Activated T-helper 2 cell treated with anti-CD3 and anti-CD28 coated beads, Interferon-gamma antibody, Interleukin-2, Interleukin-4, amounts not matched to agents 10 μg/mL and 5 μg/mL and 100 μg/mL, durations not matched to agents 14 hours and 24 hours and 36 hours (primary cell): ENCODE measurements around the gene APPL2. TPM values are rescaled to one million over a fixed set of nuclear protein-coding genes. Genes with fewer than 3 reads are reported as not detected.
"Not testable (repeated sequence)": the region's sequence is repeated elsewhere in the genome, so short reads cannot be mapped to it uniquely, and the experiment has no call there.

Experiments used
- DNase-seq: peaks from one replicate; pipeline ENCODE4 v3.0.0; 2021; ENCODE audit warnings: low spot score
- H3K27ac Mint-ChIP-seq: one replicate; pipeline ENCODE4 v1.8.0; 2021; ENCODE audit warnings: mixed read lengths
- H3K27me3 Mint-ChIP-seq: one replicate; pipeline ENCODE4 v1.8.0; 2021; ENCODE audit warnings: low read depth, mixed read lengths
- H3K36me3 Mint-ChIP-seq: one replicate; pipeline ENCODE4 v1.8.0; 2021; ENCODE audit warnings: low read depth, mixed read lengths
- H3K4me1 Mint-ChIP-seq: one replicate; pipeline ENCODE4 v1.8.0; 2021; ENCODE audit warnings: low read depth, mixed read lengths
- H3K4me3 Mint-ChIP-seq: one replicate; pipeline ENCODE4 v1.8.0; 2021; ENCODE audit warnings: low read depth, mild to moderate bottlenecking, moderate library complexity, mixed read lengths
- H3K9me3 Mint-ChIP-seq: one replicate; pipeline ENCODE4 v1.8.0; 2021; ENCODE audit warnings: mixed read lengths
- intact Hi-C: fragments of 100-400 bp; cut with micrococcal nuclease; formaldehyde crosslinking; loops from one replicate; pipeline ENCODE4 v1.15.1; 2023
- total RNA-seq: library from RNA; stranded (reverse); gene quantifications from 2 replicates; pipeline ENCODE4 v1.2.3, GENCODE V29; 2022

APPL2 gene
- total RNA-seq, 1 donor from 2014 or later, result 28.8 TPM

DNA sequence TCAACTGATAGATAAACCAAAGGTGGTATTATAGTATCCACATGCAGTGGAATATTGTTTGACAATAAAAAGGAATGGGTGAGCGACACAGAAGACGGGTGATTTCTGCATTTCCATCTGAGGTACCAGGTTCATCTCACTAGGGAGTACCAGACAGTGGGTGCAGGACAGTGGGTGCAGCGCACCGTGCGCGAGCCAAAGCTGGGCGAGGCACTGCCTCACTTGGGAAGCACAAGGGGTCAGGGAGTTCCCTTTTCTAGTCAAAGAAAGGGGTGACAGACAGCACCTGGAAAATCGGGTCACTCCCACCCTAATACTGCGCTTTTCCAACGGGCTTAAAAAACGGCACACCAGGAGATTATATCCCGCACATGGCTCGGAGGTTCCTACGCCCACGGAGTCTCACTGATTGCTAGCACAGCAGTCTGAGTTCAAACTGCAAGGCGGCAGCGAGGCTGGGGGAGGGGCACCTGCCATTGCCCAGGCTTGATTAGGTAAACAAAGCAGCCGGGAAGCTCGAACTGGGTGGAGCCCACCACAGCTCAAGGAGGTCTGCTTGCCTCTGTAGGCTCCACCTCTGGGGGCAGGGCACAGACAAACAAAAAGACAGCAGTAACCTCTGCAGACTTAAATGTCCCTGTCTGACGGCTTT lies 9.9 kb upstream of the APPL2 start:
- intact Hi-C loops, H3K27ac Mint-ChIP-seq, H3K9me3 Mint-ChIP-seq, H3K27me3 Mint-ChIP-seq, DNase-seq, H3K4me3 Mint-ChIP-seq, H3K4me1 Mint-ChIP-seq, H3K36me3 Mint-ChIP-seq: not testable (repeated sequence)

- intact Hi-C loops, result no loop called here
- H3K9me3 Mint-ChIP-seq, result no peaks in the 10 kb centered on the region
- DNase-seq, result no peak
- H3K4me3 Mint-ChIP-seq, result no peak overlapping the region
- H3K36me3 Mint-ChIP-seq, result peaks cover 3% of the 10 kb centered on the region
- H3K27ac Mint-ChIP-seq, result no peak overlapping the region
- H3K27me3 Mint-ChIP-seq, result no peaks in the 10 kb centered on the region
- H3K4me1 Mint-ChIP-seq, result no peaks in the 10 kb centered on the region
Measured at GRCh38 chr12:105245291-105245690, 9.3 kb upstream of the APPL2 start.

DNA sequence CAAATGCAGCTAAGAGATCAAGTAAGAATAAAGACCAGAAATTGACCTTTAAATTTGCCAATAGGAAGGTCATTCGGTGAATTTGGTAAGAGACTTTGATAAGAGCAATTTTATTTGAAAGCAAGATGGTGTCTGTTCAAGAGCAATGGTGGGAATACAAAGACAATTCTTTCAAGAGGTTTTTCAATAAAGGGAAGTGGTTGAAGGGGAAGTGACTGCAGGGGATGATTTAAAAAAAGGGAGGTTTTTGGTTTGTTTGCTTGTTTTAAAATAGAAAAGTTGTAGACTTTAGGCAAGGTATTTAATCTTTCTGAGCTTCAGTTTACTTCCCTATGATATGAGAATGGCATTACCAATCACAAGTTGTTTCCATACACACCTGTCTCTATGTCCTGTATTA lies 4.3 kb upstream of the APPL2 start:
- H3K36me3 Mint-ChIP-seq, result no peaks in the 10 kb centered on the region
- H3K4me3 Mint-ChIP-seq, result no peak overlapping the region
- H3K4me1 Mint-ChIP-seq, result peaks cover 9% of the 10 kb centered on the region
- intact Hi-C loops, result no loop called here
- no peak overlapping the region for H3K27ac Mint-ChIP-seq
- H3K9me3 Mint-ChIP-seq, result no peaks in the 10 kb centered on the region
- DNase-seq, result no peak
- H3K27me3 Mint-ChIP-seq, result no peaks in the 10 kb centered on the region

DNA sequence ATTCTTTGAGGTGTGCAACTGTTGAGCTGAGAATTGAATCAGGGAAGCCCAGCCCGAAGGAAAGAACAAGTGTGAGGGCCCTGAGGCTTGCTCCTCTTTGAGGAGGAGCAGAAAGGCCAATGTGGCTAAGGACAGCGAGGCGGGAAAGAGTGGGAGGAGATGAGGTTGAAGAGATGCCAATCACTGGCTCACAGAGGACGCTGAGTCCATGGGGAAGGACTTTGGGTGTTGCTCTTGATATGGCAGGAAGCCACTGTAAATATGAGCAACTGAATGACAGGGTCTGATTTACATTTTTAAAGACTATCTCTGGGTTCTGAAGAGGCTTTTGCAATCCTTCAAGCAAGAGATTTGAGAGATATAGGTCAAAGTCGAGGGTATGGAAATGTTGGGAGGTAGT lies 3.3 kb upstream of the APPL2 start:
- Mint-ChIP-seq H3K27ac (no peak overlapping the region), H3K27me3 (no peaks in the 10 kb centered on the region), H3K9me3 (no peaks in the 10 kb centered on the region), H3K4me3 (no peak overlapping the region), H3K36me3 (no peaks in the 10 kb centered on the region), H3K4me1 (peaks cover 18% of the 10 kb centered on the region)
- no peak for DNase-seq
- intact Hi-C loops, result loop anchor here (5.0 kb wide), 1 partner anchor 62 kb away; no protein-coding TSS in a partner anchor

- no peak overlapping the region for H3K27ac Mint-ChIP-seq
- H3K9me3 Mint-ChIP-seq, result no peaks in the 10 kb centered on the region
- peaks cover 33% of the 10 kb centered on the region for H3K4me1 Mint-ChIP-seq
- H3K27me3 Mint-ChIP-seq, result no peaks in the 10 kb centered on the region
- no peak overlapping the region for H3K4me3 Mint-ChIP-seq
- peaks cover 4% of the 10 kb centered on the region for H3K36me3 Mint-ChIP-seq
- no peak for DNase-seq
- intact Hi-C loops, result loop anchor here (5.0 kb wide), 1 partner anchor 60 kb away; no protein-coding TSS in a partner anchor
Measured at GRCh38 chr12:105237666-105238065, 1.7 kb upstream of the APPL2 start.

DNA sequence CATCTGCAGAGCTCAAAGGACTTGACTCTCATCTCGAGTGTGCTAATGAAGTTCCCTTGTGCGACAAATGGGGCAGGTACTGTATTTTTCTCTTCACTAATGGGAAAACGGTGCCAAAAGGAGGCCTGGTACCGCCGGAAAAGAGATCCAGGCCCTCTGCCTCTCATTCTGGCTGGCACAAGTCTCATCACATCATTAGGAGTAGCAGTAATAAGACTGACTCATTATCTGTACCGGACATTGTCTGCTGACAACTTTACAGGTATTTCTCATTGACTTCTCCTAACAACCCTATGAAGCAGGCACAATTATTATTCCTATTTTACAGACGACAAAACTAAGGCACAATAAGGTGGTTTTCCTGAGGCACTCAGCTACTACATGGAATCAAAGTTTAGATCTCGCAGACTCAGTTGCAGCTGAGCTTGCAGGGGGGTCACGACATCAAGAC lies 668 bp downstream of the APPL2 start:
- Mint-ChIP-seq H3K27me3 (no peaks in the 10 kb centered on the region), H3K36me3 (peaks cover 16% of the 10 kb centered on the region), H3K4me1 (peaks cover 39% of the 10 kb centered on the region), H3K27ac (peak overlapping the region; percentile 75), H3K4me3 (peak overlapping the region; percentile 88), H3K9me3 (no peaks in the 10 kb centered on the region)
- intact Hi-C loops, result loop anchor here (2.0 to 5.0 kb wide), 2 partner anchors 58 to 127 kb away; no protein-coding TSS in a partner anchor
- DNase-seq, result no peak

DNA sequence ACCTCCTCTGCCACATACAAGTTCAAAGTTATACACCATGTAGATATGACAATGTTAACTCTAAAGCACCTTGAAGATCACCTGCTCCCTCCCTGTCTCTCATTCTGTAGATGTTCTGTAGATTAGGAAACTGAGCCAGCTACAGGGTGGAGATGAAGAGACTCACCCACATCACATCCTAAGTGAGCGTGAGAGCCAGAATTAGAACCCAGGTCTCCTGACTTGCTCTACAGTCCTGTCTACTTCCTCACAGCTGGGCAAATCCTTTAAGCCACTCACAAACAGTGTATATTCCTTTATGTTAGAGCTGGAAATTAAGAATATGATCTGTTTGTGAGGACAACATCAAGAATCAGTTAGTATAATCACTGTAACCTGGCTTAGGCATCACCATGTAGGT lies 1.8 kb downstream of the APPL2 start:
- intact Hi-C loops, result loop anchor here (2.0 kb wide), 1 partner anchor 125 kb away; no protein-coding TSS in a partner anchor
- Mint-ChIP-seq H3K9me3 (no peaks in the 10 kb centered on the region), H3K27me3 (no peaks in the 10 kb centered on the region), H3K4me1 (peaks cover 48% of the 10 kb centered on the region), H3K4me3 (peak overlapping the region; percentile 88), H3K27ac (no peak overlapping the region), H3K36me3 (peaks cover 17% of the 10 kb centered on the region)
- no peak for DNase-seq

GRCh38 chr12:105233041-105233905 lies 2.7 kb downstream of the APPL2 start:
- intact Hi-C loops, result no loop called here
- no peak overlapping the region for H3K27ac Mint-ChIP-seq
- peaks cover 26% of the 10 kb centered on the region for H3K36me3 Mint-ChIP-seq
- no peaks in the 10 kb centered on the region for H3K27me3 Mint-ChIP-seq
- peaks cover 55% of the 10 kb centered on the region for H3K4me1 Mint-ChIP-seq
- no peaks in the 10 kb centered on the region for H3K9me3 Mint-ChIP-seq
- no peak for DNase-seq
- no peak overlapping the region for H3K4me3 Mint-ChIP-seq

DNA sequence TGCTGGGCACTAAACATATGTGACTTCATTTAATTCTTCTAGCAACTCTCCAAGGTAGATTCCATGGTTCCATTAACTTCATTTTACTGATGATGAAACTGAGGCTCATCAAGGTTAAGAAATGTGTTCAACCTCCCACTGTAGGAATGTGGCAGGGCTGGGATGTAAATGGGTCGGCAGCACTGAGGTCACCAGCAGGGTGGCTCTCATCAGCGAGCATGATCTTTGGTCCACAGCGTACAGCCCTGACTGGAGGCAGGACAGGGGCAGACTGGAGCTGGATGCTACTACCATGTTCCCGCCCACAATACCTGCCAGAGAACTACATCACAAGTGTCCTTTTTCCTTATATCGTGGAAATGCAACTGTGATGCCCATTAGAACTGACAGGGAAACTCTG lies 4.6 kb downstream of the APPL2 start:
- intact Hi-C loops, result no loop called here
- no peaks in the 10 kb centered on the region for H3K27me3 Mint-ChIP-seq
- peaks cover 62% of the 10 kb centered on the region for H3K4me1 Mint-ChIP-seq

DNA sequence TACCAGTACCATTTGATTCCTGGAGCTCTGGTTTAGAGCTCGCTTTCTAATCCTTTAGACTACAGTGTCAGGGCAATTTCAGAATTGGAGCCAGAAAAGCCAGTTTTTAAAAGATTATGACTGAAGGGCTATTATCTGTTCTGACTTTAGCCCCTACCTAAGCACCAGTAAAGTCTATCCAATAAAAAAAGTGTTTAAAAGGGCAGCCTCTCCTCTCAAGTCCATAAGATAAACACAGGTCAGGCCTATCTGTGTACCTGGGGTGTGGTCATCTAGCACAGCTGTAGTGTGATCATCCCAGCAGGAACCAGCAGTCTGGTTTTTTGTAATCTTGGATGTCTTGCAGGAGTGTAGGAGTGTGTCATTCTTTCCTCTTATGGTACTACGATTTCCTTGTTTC lies 6.6 kb downstream of the APPL2 start:
- no peak for DNase-seq
- peaks cover 59% of the 10 kb centered on the region for H3K36me3 Mint-ChIP-seq
- no peaks in the 10 kb centered on the region for H3K9me3 Mint-ChIP-seq
- peaks cover 66% of the 10 kb centered on the region for H3K4me1 Mint-ChIP-seq
- peak overlapping the region; percentile 46 for H3K27ac Mint-ChIP-seq
- intact Hi-C loops, result loop anchor here (2.0 to 5.0 kb wide), 5 partner anchors 48 to 942 kb away; no protein-coding TSS in a partner anchor
- H3K27me3 Mint-ChIP-seq, result no peaks in the 10 kb centered on the region
- H3K4me3 Mint-ChIP-seq, result no peak overlapping the region

More for the DNA sequence above, 4.6 kb downstream of the APPL2 start:
- H3K9me3 Mint-ChIP-seq, result no peaks in the 10 kb centered on the region
- DNase-seq, result no peak
- no peak overlapping the region for H3K4me3 Mint-ChIP-seq
- H3K36me3 Mint-ChIP-seq, result peaks cover 42% of the 10 kb centered on the region
- H3K27ac Mint-ChIP-seq, result no peak overlapping the region

DNA sequence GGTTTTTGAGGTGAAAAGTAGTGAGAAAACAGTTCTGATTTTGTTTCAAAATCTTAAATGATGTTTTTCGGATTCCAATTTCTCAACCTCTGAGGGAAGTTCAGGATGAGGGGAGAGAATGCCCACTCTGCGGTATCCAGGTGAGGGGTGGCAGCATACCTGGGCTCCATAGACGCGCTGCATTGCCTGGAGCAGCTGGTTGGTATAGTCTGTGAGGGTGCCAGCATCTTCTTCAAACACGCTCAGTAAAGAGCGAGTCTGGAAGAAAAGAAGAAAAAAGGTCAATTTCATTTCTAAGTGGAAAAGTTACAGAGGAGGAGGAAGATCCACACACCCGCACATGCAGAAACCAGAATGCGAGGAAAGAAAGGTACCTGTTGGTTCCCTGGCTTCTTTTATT lies 7.0 kb downstream of the APPL2 start:
- Mint-ChIP-seq H3K4me1 (peaks cover 62% of the 10 kb centered on the region), H3K36me3 (peaks cover 61% of the 10 kb centered on the region), H3K4me3 (no peak overlapping the region), H3K9me3 (no peaks in the 10 kb centered on the region), H3K27me3 (no peaks in the 10 kb centered on the region), H3K27ac (peak overlapping the region; percentile 79)
- intact Hi-C loops, result loop anchor here (2.0 to 5.0 kb wide), 5 partner anchors 48 to 942 kb away; no protein-coding TSS in a partner anchor
- no peak for DNase-seq

- H3K4me1 Mint-ChIP-seq, result peaks cover 58% of the 10 kb centered on the region
- intact Hi-C loops, result loop anchor here (2.0 to 5.0 kb wide), 5 partner anchors 49 to 941 kb away; no protein-coding TSS in a partner anchor
- H3K27ac Mint-ChIP-seq, result peak overlapping the region; percentile 79
- no peak for DNase-seq
- H3K9me3 Mint-ChIP-seq, result no peaks in the 10 kb centered on the region
- H3K27me3 Mint-ChIP-seq, result no peaks in the 10 kb centered on the region
- H3K4me3 Mint-ChIP-seq, result no peak overlapping the region
- peaks cover 63% of the 10 kb centered on the region for H3K36me3 Mint-ChIP-seq
Measured at GRCh38 chr12:105228494-105228893, 7.5 kb downstream of the APPL2 start.

- DNase-seq, result no peak
- Mint-ChIP-seq H3K27me3 (no peaks in the 10 kb centered on the region), H3K9me3 (no peaks in the 10 kb centered on the region), H3K4me3 (no peak overlapping the region), H3K27ac (no peak overlapping the region), H3K36me3 (peaks cover 65% of the 10 kb centered on the region), H3K4me1 (peaks cover 51% of the 10 kb centered on the region)
- intact Hi-C loops, result loop anchor here (2.0 to 5.0 kb wide), 5 partner anchors 49 to 941 kb away; no protein-coding TSS in a partner anchor
Measured at GRCh38 chr12:105227879-105228278, 8.1 kb downstream of the APPL2 start.
